Measurements from ENCODE around the gene LAMP2.

Gene LAMP2

DNA sequence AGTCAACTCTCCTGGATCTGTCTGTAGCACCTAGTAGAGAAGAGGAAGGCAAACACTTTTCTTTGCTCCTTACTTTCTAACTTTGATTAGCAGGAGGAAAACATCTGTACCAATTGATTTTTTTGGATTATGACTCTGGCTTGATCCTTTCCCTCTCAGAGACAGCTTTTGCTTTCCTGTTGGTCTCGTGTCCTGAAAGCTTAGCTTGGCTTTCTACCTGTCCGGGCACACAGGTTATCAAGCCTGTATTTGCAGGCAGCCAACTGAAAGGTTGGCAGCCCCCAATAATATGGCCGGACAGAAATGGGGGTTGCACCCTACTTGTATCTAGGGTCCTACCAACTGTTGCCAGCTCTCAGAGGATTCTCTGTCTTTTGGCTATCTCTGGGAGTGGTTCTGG is 43.1 kb upstream of the LAMP2 start:
- TF ChIP-seq SIN3A (IDR thresholded peaks at IDR 0.05; ENCODE audit: borderline replicate concordance, insufficient read depth, low read length): no peak
- TF ChIP-seq POLR2AphosphoS5 (IDR thresholded peaks at IDR 0.05; ENCODE audit: low read depth, low read length): no peak
- no peak for TF ChIP-seq FOXP2 (optimal IDR thresholded peaks at IDR 0.05; ENCODE audit: borderline replicate concordance, extremely low read depth, extremely low read length, insufficient read depth)
- TF ChIP-seq REST (IDR thresholded peaks at IDR 0.05; ENCODE audit: insufficient read depth in 1 of 2, low read depth in 2 of 2, low read length in 2 of 2): no peak
- no peak for TF ChIP-seq TAF1 (IDR thresholded peaks at IDR 0.05; ENCODE audit: borderline replicate concordance, insufficient read depth, low read length)

- no peak for TF ChIP-seq POLR2AphosphoS5 (IDR thresholded peaks at IDR 0.05; ENCODE audit: low read depth, low read length)
- TF ChIP-seq FOXP2 (optimal IDR thresholded peaks at IDR 0.05; ENCODE audit: borderline replicate concordance, extremely low read depth, extremely low read length, insufficient read depth): no peak
- no peak for TF ChIP-seq TAF1 (IDR thresholded peaks at IDR 0.05; ENCODE audit: borderline replicate concordance, insufficient read depth, low read length)
- TF ChIP-seq REST (IDR thresholded peaks at IDR 0.05; ENCODE audit: insufficient read depth in 1 of 2, low read depth in 2 of 2, low read length in 2 of 2): no peak
- TF ChIP-seq SIN3A (IDR thresholded peaks at IDR 0.05; ENCODE audit: borderline replicate concordance, insufficient read depth, low read length): no peak
Measured at GRCh38 chrX:120504569-120504968, 35.5 kb upstream of the LAMP2 start.

DNA sequence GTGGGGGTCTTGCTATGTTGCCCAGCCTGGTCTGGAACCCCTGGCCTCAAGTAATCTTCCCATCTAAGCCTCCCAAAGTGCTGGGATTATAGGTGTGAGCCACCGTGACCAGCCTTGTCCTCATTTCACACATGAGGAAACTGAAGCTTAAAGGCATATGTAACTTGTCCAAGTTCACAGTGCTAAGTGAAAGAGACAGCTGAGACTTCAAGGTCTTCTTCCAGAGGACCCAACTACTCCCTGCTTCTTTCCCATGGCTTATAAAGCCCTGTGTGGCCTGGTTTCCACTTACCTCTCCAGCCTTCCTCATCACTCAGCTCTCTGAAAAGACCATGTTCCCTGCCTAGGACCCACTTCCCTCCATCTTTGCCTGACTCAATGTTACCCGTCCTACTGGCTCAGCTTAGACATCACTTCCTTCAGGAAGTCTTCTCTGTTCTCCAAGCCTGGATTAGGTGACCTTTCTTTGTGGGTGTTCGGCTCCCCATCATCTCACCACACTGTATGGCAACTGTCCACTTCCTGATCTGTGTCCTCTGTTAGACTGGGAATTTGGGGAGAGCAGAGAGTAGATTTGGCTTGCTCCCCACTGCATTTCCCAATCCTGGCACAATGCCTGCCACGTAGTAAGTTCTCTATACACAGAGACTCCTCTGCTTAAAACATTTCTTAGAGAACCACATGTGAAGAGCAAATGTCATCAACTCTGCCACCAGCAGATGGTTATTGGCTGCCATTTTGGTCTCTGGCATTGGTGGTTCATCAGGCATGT is 30.4 kb upstream of the LAMP2 start:
- TF ChIP-seq POLR2AphosphoS5 (IDR thresholded peaks at IDR 0.05; ENCODE audit: low read depth, low read length): no peak
- TF ChIP-seq REST (IDR thresholded peaks at IDR 0.05; ENCODE audit: insufficient read depth in 1 of 2, low read depth in 2 of 2, low read length in 2 of 2): no peak
- no peak for TF ChIP-seq TAF1 (IDR thresholded peaks at IDR 0.05; ENCODE audit: borderline replicate concordance, insufficient read depth, low read length)
- no peak for TF ChIP-seq FOXP2 (optimal IDR thresholded peaks at IDR 0.05; ENCODE audit: borderline replicate concordance, extremely low read depth, extremely low read length, insufficient read depth)
- TF ChIP-seq SIN3A (IDR thresholded peaks at IDR 0.05; ENCODE audit: borderline replicate concordance, insufficient read depth, low read length): no peak

DNA sequence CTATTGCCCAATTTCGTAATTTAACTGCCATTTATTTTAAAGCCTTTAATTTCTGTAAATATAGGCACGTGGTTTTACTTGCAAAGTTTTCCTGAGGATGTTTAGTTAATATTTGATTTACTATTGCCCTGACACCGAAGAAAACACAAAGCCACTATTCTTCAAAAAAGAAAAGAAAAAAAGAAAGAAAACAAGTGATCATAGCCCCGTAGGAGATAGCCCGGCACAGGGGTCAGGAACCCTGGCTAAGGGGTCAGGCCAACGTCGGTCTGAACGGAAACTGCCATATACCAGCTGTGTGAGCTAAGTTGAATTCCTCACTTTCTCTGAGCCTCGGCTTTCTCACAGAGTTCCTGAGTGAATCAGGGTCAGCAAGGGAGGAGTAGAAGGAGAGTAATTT is 17.7 kb upstream of the LAMP2 start:
- TF ChIP-seq POLR2AphosphoS5 (IDR thresholded peaks at IDR 0.05; ENCODE audit: low read depth, low read length) (no peak), TAF1 (IDR thresholded peaks at IDR 0.05; ENCODE audit: borderline replicate concordance, insufficient read depth, low read length) (no peak), REST (IDR thresholded peaks at IDR 0.05; ENCODE audit: insufficient read depth in 1 of 2, low read depth in 2 of 2, low read length in 2 of 2) (no peak), SIN3A (IDR thresholded peaks at IDR 0.05; ENCODE audit: borderline replicate concordance, insufficient read depth, low read length) (no peak), FOXP2 (optimal IDR thresholded peaks at IDR 0.05; ENCODE audit: borderline replicate concordance, extremely low read depth, extremely low read length, insufficient read depth) (no peak)
